SIG-M5 treated with dmso at 0.1 percent for 504 hours (cell line): ENCODE results near the gene RNASE8.

ENCODE experiments used
- DNase-seq: peaks from one replicate; lab custom pipeline; 2025; ENCODE audit not compliant: unreplicated experiment; lab: John Stamatoyannopoulos, UW

RNASE8 gene

DNA sequence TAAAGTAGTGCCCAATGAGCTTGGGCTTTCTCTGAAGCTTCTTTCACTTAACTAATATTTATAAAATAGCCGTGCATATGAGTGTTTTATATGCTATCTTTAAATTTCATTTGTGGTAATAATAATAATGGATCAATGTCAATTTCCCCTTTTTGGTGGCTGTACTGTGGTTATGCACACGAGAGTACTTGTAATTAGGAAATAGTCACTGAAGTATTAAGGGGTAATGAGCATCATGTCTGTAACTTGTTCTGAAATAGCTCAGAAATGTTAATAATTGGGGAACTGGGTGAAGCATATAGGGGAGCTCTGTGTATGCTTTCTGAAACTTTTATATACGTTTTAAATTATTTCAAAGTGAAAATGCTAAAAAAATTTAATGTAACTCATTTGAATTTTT is 7.0 kb upstream of the RNASE8 start:
- DNase-seq = no peak

- no peak for DNase-seq
These were observed 4.2 kb upstream of the RNASE8 start for GRCh38 chr14:21053184-21054122.

DNA sequence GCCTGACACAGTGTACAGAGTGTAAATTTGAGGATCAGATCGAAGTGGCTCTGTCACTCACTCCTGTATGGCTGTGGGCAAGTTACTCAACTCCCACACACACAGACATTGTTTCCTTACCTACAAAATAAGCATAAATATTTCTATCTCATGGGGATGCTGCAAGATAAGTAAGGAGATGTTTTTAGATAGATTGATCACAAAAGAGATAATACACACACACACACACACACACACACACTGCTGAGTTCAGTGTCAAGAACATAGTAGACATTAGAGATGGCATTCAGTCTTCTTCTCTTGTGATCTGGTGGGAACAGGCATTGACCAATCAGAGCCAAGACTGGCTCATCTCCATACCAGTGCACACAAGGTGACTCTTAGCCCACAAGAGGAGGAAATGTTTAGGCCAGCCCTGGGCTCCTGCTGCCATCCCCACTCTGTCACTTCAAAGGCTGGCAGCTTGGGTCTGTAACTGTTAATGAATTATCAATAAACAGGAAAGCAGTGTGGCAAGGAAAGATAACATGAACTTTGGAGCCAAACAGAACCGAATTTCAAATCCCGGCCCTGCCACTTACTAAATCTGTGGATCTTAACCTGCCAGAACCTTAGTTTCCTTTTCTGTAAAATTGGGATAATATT is 3.4 kb upstream of the RNASE8 start:
- no peak for DNase-seq

DNA sequence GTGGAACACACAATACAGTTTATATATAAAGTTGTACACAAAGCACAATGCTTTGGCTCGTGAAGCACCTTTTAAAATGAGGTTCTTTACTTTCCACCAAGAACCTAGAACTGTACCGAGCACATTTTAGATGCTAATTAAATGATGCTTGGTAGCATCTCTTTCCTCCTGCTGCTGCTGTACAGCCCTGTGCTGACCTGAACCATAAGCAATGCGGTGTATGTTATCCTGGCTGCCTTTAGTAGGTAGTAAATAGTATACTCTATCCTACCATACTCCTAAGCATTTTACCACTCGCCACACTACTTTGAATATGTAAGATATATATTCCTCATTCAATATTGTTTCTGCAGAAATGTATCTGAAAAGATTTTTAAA is 2.9 kb upstream of the RNASE8 start:
- DNase-seq = no peak

DNA sequence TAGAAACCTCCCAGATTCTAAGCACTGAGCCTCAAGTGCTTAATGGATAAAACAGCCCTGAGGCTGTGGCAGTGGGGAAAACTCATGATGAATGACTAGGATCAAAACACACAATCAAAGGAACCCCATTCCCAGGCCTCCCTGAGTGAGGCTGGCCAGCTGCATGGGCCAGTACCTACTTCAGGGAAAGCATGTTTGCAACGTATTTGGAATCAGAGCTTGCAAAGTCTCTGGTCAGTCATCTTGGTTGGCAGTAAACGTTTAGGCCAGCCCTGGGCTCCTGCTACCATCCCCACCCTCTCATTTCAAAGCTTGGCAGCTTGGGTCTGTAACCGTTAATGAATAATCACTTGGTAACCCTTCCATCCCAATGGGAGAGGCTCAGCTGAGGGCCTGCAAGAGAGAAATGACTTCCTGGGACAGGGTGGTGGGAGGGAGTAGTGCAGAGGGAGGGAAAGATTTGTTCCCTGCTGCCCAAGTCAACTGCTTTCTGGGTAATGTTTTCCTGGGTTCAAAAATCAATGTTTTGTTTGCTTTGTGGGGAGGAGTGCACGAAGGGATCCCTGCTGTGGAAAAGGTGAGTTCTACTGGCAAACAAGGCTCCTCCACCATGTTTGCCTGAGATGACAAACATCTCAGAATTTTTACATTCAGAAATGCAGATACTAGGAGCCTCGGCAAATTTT is 2.0 kb upstream of the RNASE8 start:
- no peak for DNase-seq

DNA sequence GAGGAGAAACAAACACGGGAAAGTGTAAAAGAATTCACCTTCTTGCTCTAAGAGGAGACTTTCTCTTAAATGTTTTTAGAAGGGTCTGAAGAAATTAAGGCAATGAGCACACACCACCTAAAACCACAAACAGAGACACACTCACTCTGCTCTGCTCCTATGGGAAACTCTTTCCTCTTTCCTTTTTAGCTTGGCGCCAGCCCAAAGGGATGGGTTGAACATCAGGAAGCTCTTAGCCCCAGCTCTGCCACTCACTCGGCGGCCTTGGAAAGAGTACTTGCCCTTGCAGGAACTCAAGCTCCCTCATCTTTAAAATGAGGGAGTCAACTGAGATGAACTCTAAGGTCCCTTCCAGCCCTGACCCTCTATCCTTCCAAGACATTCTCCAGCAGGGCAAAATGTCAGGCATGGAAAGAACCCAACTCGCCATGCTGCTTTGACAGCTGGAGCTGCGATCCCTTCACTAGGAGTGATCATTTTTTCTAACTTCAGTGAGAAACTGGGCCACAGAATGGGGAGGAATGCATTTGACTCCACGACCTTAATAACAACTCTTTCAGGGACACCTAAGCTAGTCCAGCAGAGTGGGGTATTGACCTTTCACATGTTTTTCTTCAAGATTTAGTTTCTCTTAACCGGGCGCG is 980 bp upstream of the RNASE8 start:
- no peak for DNase-seq

DNA sequence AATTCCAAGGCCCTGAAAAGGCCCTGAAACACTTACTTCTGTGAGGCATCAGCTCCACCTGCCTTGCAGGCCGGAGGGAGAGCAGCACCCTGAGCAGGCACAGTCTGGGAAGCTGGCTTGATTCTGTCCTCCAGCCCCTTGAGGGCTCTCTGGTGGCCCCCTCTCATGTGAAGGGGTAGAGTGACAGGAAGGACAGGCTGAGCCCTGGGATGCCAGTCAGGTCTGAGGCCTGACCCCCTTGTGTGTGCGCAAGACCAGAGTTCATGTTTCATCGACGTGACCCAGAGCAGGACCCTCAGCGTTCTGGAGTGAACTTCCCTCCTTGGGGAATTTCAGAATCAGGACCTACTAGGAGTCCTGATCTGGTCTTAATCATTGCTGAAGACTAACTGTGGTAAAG is 1.3 kb downstream of the RNASE8 start:
- no peak for DNase-seq

DNA sequence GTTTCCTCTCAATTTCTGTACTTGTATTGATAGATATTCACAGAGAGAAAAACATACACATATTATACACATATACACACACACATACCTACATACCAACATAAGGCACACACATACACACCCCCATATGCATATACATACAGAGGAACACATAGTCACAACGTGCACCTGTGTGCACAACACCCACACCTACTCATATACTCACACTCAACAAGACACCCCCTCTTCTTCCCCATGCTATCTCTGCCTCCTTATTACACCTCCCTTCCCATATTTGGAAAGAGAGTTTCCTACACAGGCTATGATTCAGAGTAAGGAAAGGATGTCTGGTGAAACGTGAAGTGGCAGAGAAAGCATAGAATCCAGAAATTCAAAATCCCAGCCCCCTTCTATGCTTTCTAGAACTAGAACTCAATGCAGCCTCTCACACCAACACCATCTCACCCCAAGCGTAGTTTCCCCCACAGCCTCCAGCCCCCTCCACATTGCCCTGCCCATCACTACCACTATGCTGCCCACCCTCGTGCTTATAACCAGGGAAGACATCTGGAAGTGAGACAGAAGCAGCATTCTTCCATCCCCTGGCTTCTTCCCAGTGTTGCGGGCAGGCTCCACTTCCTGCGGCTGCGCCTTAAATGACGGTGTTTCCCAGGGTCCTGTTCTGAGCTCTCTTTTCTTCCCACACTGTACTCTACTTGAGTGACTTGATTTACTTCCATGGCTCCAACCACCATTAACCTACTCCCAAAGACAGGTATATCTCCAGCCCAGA is 2.4 kb downstream of the RNASE8 start:
- no peak for DNase-seq

DNA sequence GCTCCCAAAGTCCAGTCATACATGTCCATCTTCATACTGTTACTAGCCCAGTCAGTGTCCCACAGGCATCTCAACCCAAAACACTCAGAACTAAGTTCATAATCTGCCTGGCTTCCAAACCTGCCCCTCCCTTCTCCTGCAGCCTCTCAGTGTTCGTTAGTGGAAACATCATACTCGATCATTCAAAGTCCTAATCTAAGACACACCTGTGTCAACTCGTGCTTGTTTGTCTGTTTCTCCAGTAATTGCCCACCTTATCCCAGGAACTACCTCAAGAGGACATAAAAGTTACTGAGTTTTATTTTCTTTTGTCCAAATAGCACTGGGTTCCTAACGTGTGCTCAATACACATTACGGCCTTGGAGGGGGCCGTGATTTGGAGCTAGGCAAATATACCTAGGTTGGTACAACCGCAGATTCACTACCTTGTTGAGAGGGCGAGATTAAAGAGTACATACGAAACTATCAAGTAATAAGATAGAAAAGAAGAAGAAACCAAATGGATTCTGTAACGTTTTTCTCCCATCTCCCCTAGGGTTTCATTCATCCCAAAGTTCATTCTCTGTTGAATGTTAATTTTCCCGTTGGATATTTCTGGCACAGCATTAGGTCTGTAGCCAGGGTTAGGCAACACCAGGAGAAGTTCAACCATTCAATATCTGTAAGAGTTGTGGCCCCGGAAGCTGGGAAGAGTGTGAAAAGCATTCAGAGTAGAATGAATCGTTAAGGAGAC is 3.2 kb downstream of the RNASE8 start:
- no peak for DNase-seq

GRCh38 chr14:21061347-21061668 is 3.7 kb downstream of the RNASE8 start:
- no peak for DNase-seq

- DNase-seq = no peak
These were observed 5.9 kb downstream of the RNASE8 start for GRCh38 chr14:21063479-21063878.

DNA sequence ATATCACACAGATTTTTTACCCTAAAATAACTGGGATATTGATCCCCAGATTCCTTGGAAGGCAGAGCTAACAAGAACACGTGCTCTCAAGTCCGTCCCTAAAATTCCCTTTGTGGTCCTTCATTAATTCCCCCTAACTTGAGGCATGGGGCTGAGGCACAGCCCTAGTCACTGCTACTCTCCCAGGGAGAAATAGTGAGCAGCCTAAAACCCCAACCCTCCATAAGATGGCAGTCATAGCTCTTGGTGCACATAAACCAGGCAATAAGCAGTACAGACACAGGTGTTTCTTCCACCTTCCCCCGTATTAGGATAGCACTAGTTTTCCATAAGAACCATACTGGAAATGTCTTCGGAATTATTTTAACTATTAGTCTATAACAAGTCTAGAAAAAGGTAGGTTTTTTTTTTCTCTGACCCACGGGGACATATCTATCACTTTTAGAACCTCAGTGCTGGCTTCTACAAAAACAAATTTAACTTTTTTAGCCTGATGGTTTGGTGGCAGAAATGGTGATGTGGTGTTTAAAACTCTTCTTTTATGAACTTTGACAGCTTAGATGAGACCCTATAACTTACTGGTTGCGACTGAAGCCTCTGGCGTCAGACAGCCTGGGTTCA is 9.4 kb downstream of the RNASE8 start:
- DNase-seq = peak; percentile 50

DNA sequence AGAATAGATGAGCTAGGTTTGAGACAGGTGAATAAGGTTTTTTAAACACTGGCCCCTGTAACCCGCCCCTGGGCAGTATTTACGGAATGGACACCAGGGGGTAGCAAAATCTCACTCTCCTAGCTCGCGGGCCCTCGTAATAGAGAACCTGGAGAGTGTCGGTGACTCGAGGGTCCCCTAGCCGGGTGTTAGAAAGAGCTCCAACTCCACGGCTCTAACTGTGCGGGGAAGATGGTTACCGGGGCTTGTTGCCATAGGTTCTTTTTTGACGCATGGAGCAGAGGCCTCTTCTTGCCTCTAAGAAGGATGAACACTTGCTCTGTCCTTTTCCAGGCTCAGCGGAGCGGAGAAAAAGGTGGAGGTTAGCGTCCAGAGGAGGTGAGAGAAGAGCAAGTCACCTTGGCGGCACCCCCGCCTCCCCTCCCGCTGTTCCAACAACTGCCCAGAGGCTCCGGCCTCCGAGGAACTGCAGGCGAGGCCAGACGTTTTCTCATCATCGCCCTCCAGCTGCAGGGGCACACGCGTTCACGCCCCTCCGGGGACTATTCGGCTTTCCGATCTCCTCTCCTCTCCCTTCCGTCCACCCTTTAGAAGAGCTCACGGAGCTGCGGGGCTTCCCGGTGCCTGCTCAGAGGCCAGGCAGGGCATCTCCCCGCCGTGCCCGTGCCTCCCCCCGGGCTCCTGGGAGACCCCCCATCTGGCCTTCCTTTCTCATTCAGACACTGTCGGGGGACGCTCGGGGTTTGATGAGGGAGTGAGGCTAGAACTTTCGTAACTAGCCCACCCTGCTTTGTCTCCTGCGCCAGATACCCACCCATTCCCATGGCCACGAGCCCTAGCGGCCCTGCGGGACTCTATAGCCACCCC is 11.1 kb downstream of the RNASE8 start:
- DNase-seq = peak; percentile 56

- no peak for DNase-seq
These were observed 11.9 kb downstream of the RNASE8 start for GRCh38 chr14:21069388-21070082.

GRCh38 chr14:21070083-21070609 is 12.5 kb downstream of the RNASE8 start, which contains the start of gene ARHGEF40:
TSS of gene ARHGEF40 (plus strand) at chr14:21070304. CDS start at chr14:21070397, 93 bp downstream.
- no peak for DNase-seq

DNA sequence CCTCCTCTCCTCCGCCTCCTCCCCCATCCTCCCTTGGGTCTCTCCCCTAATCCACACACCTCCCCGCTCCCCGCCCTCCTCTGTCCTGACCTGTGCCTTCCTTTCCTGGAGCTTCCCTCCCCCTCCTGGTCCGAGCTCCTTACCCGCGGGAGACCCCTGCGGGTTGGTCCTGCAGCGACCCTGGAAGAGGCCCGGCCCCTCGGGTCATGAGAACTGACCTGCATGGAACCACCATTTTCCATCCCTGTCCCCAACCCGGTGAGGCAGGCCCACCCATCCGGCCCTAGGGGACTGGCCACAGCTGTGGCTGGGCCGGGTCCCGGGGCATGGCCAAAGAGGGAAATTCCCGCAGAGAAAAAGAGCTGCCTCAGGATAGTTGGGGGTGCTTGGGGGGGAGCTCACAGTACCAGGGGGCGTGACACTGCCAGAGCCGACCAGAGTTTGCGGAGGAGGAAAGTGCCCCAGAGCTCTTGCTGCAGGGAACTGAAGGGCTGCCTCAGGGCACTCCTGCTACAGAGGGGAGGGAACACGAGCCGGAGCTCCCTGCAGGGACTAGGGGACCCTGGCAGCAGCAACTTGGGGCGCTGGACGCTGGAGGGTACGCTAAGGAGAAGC is 13.1 kb downstream of the RNASE8 start:
- peak; percentile 54 for DNase-seq
